GM23338 (cell line): ENCODE measurements around the gene JARID2. TPM values are rescaled to one million over a fixed set of nuclear protein-coding genes. Genes with fewer than 3 reads are reported as not detected.

Experiments used
- ATAC-seq: fragments of 200-7000 bp; cut with Tn5 transposase; 3 replicates; pipeline ENCODE4 v1.9.1; 2020
- DNase-seq: peaks from one replicate; pipeline ENCODE4 v3.0.0-alpha.2; 2015; ENCODE audit warnings: low spot score
- H2AFZ ChIP-seq: fragments of 200-600 bp; sonication (generic); 2 replicates; pipeline ENCODE4 v1.8.0; 2016; ENCODE audit warnings: antibody characterized with exemption, mild to moderate bottlenecking, moderate library complexity
- H3F3A ChIP-seq: fragments of 200-600 bp; sonication (generic); replicated peaks from 2 replicates; pipeline ENCODE4 v1.8.0; 2017; ENCODE audit warnings: antibody characterized with exemption, mixed run types, low read depth
- H3K27ac ChIP-seq: fragments of 200-600 bp; sonication (generic); 2 replicates; pipeline ENCODE4 v1.6.1; 2016; ENCODE audit warnings: low read depth
- H3K27me3 ChIP-seq: fragments of 200-600 bp; sonication (generic); 2 replicates; pipeline ENCODE4 v1.8.0; 2016; ENCODE audit warnings: mild to moderate bottlenecking, mixed run types, moderate library complexity; ENCODE audit not compliant: insufficient read depth
- H3K36me3 ChIP-seq: fragments of 200-600 bp; sonication (generic); 2 replicates; pipeline ENCODE4 v1.8.0; 2016; ENCODE audit warnings: mild to moderate bottlenecking; ENCODE audit not compliant: insufficient read depth
- H3K4me1 ChIP-seq: fragments of 200-600 bp; sonication (generic); 2 replicates; pipeline ENCODE4 v1.8.0; 2016; ENCODE audit warnings: mild to moderate bottlenecking, moderate library complexity; ENCODE audit not compliant: insufficient read depth
- H3K4me2 ChIP-seq: fragments of 200-600 bp; sonication (generic); 2 replicates; pipeline ENCODE4 v1.7.1; 2017; ENCODE audit warnings: mixed run types
- H3K4me3 ChIP-seq: fragments of 200-600 bp; sonication (generic); 2 replicates; pipeline ENCODE4 v1.6.1; 2016; ENCODE audit warnings: mixed run types
- H3K79me2 ChIP-seq: fragments of 200-600 bp; sonication (generic); replicated peaks from 2 replicates; pipeline ENCODE4 v1.8.0; 2017; ENCODE audit warnings: mild to moderate bottlenecking; ENCODE audit not compliant: insufficient read depth
- H3K9me2 ChIP-seq: fragments of 200-600 bp; sonication (generic); 2 replicates; pipeline ENCODE4 v1.8.0; 2017; ENCODE audit not compliant: insufficient read depth
- H4K20me1 ChIP-seq: fragments of 200-600 bp; sonication (generic); replicated peaks from 2 replicates; pipeline ENCODE4 v1.8.0; 2017; ENCODE audit warnings: mild to moderate bottlenecking; ENCODE audit not compliant: insufficient read depth
- H3K27ac Mint-ChIP-seq: 2 replicates; pipeline ENCODE4 v1.8.0; 2020; ENCODE audit warnings: inconsistent platforms, mild to moderate bottlenecking, moderate library complexity, mixed read lengths
- H3K27me3 Mint-ChIP-seq: 3 replicates; pipeline ENCODE4 v1.8.0; 2022; ENCODE audit warnings: low read depth, mild to moderate bottlenecking, moderate library complexity, mixed read lengths, inconsistent platforms; ENCODE audit not compliant: insufficient read depth, poor library complexity
- H3K36me3 Mint-ChIP-seq: 3 replicates; pipeline ENCODE4 v1.8.0; 2021; ENCODE audit warnings: low read depth, mild to moderate bottlenecking, inconsistent platforms, moderate library complexity, mixed read lengths
- H3K4me1 Mint-ChIP-seq: 3 replicates; pipeline ENCODE4 v1.8.0; 2020; ENCODE audit warnings: mild to moderate bottlenecking, inconsistent platforms, mixed read lengths
- H3K4me3 Mint-ChIP-seq: 3 replicates; pipeline ENCODE4 v1.8.0; 2021; ENCODE audit warnings: moderate library complexity, mild to moderate bottlenecking, inconsistent platforms, mixed read lengths
- H3K9me3 Mint-ChIP-seq: 3 replicates; pipeline ENCODE4 v1.8.0; 2020; ENCODE audit warnings: moderate library complexity, mild to moderate bottlenecking, inconsistent platforms, mixed read lengths
- POLR2AphosphoS5 ChIP-seq: IDR thresholded peaks from 2 replicates; pipeline ENCODE4 v1.6.1; 2016; ENCODE audit warnings: antibody characterized with exemption, low read depth
- ZNF114 ChIP-seq: fragments of 250-450 bp; sonication (Bioruptor Pico); IDR thresholded peaks from 2 replicates; pipeline ENCODE4 v1.5.0; 2020; ENCODE audit warnings: mild to moderate bottlenecking, moderate library complexity
- polyA plus RNA-seq: library from polyadenylated mRNA; unstranded; fragments of >200 nt; fragmentation: Nextera tagmentation; extraction: Ambion mirVana; gene quantifications from 2 replicates; pipeline ENCODE4 v1.2.1, GENCODE V29; 2016
- total RNA-seq: library from RNA; depleted of rRNA; stranded (reverse); fragments of >200 nt; shearing (Covaris generic); gene quantifications from 2 replicates; pipeline ENCODE4 v1.2.3, GENCODE V29; 2014
- TF ChIP-seq, protein P1 (sequence below): fragments of 250-450 bp; sonication (Bioruptor Pico); IDR thresholded peaks from 2 replicates; pipeline ENCODE4 v1.5.0; 2020; ENCODE audit warnings: mild to moderate bottlenecking, moderate library complexity
- TF ChIP-seq, protein P2 (sequence below): IDR thresholded peaks from one replicate; pipeline ENCODE4 v1.6.1; 2018; ENCODE audit warnings: antibody characterized with exemption; ENCODE audit not compliant: unreplicated experiment

Gene JARID2
- total and polyA plus RNA-seq, 2 experiments from 2014 or later = 92.8 to 196 TPM

DNA sequence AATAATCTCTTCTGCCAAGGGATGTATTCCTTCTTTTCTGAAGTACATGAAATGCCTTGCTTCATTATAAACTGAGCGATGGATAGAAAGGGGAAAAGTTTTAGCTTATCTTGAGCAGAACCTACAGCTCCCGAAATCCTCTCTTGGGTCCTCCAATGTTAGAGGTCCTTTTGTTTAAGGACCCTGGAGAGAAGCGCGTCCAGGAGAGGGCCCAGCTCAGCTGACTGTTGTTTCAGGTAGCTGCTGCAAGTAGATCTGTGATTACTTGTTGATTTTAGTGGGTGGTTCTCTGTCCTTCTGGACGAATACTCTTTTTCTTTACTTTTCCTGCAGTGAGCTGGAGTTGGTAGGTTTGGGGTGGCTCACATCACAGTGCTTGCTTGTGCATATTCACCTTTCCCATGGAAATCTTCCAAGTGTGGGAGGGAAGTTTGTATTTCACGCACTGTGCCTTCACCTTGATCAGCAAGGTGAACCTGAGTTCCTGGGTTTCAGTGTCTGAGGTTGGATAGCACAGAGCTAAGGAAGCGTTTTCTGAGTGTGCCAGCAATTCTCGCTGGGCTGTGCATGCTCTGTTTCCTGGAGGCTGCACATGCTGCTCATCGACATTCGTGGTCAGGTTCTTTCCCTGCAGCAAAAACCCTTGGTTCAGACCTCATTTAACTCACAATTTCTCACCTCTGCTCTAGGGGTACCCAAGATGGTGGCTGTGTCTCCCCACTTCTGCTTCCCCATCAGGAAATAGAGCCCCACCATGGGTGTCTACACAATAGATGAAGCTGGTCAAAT lies 176.3 kb downstream of the JARID2 start (continued):
- TF ChIP-seq, protein P1, sequence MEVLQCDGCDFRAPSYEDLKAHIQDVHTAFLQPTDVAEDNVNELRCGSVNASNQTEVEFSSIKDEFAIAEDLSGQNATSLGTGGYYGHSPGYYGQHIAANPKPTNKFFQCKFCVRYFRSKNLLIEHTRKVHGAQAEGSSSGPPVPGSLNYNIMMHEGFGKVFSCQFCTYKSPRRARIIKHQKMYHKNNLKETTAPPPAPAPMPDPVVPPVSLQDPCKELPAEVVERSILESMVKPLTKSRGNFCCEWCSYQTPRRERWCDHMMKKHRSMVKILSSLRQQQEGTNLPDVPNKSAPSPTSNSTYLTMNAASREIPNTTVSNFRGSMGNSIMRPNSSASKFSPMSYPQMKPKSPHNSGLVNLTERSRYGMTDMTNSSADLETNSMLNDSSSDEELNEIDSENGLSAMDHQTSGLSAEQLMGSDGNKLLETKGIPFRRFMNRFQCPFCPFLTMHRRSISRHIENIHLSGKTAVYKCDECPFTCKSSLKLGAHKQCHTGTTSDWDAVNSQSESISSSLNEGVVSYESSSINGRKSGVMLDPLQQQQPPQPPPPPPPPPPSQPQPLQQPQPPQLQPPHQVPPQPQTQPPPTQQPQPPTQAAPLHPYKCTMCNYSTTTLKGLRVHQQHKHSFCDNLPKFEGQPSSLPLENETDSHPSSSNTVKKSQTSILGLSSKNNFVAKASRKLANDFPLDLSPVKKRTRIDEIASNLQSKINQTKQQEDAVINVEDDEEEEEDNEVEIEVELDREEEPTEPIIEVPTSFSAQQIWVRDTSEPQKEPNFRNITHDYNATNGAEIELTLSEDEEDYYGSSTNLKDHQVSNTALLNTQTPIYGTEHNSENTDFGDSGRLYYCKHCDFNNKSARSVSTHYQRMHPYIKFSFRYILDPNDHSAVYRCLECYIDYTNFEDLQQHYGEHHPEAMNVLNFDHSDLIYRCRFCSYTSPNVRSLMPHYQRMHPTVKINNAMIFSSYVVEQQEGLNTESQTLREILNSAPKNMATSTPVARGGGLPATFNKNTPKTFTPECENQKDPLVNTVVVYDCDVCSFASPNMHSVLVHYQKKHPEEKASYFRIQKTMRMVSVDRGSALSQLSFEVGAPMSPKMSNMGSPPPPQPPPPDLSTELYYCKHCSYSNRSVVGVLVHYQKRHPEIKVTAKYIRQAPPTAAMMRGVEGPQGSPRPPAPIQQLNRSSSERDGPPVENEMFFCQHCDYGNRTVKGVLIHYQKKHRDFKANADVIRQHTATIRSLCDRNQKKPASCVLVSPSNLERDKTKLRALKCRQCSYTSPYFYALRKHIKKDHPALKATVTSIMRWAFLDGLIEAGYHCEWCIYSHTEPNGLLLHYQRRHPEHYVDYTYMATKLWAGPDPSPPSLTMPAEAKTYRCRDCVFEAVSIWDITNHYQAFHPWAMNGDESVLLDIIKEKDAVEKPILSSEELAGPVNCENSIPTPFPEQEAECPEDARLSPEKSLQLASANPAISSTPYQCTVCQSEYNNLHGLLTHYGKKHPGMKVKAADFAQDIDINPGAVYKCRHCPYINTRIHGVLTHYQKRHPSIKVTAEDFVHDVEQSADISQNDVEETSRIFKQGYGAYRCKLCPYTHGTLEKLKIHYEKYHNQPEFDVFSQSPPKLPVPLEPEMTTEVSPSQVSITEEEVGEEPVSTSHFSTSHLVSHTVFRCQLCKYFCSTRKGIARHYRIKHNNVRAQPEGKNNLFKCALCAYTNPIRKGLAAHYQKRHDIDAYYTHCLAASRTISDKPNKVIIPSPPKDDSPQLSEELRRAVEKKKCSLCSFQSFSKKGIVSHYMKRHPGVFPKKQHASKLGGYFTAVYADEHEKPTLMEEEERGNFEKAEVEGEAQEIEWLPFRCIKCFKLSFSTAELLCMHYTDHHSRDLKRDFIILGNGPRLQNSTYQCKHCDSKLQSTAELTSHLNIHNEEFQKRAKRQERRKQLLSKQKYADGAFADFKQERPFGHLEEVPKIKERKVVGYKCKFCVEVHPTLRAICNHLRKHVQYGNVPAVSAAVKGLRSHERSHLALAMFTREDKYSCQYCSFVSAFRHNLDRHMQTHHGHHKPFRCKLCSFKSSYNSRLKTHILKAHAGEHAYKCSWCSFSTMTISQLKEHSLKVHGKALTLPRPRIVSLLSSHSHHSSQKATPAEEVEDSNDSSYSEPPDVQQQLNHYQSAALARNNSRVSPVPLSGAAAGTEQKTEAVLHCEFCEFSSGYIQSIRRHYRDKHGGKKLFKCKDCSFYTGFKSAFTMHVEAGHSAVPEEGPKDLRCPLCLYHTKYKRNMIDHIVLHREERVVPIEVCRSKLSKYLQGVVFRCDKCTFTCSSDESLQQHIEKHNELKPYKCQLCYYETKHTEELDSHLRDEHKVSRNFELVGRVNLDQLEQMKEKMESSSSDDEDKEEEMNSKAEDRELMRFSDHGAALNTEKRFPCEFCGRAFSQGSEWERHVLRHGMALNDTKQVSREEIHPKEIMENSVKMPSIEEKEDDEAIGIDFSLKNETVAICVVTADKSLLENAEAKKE (CRISPR knock-in tag) = no peak
- no peak for TF ChIP-seq ZNF114 (CRISPR knock-in tag)

DNA sequence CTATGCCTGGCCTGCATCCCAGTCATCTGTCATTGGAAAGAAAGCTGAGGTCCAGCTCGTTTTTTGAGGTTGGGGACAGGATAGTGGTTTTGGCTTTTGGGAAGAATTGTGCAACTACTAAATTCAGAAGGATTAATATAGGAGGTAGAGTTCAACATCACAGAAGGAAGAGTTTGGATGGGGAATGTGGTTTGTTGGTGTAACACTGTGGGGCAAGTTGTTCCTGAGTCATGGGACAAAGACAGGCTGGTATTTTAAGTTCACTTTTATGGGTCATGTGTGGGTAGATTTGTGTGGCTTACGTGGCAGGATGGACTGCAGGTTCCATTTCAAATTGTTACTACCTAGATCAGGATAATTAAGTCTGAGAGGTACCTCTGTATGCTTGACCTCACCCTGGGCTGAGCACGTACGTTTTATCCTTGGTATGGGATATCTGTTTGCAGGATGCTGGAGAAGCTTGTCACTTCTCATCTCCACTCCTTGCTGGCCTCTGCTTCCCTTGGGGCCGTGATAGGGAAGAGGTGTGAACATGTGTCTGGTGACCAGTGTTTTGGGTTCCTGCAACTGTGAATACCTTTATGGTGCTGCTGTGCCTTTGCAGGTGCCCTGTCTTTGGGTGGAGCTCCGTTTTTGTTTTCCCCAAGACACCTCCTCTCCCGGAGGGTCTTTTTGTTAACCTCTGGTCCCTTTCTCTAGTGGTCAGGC lies 177.6 kb downstream of the JARID2 start:
- Histone ChIP-seq H4K20me1 (peaks cover 99% of the 10 kb centered on the region), H3K4me3 (no peak overlapping the region), H3K4me1 (peaks cover 91% of the 10 kb centered on the region), H3K27me3 (no peaks in the 10 kb centered on the region), H3F3A (0 out of 2 replicates have a peak, but pooled peaks cover 4% of the 10 kb centered on the region), H3K27ac (no peak overlapping the region), H3K4me2 (0 out of 2 replicates have a peak overlapping the region, but pooled peaks have one; percentile 18), H3K79me2 (peaks cover 100% of the 10 kb centered on the region), H2AFZ (no peak overlapping the region), H3K9me2 (no peaks in the 10 kb centered on the region), H3K36me3 (no peaks in the 10 kb centered on the region)
- Mint-ChIP-seq H3K4me1 (peaks cover 88% of the 10 kb centered on the region), H3K4me3 (no peak overlapping the region), H3K36me3 (peaks cover 37% of the 10 kb centered on the region), H3K27me3 (peaks cover 45% of the 10 kb centered on the region), H3K27ac (no peak overlapping the region), H3K9me3 (no peaks in the 10 kb centered on the region; the same call in 2 of the 3 replicates)
- ATAC-seq (no peak), DNase-seq (no peak)
- TF ChIP-seq POLR2AphosphoS5 = peak; percentile 25; the same call in 1 of the 2 replicates
- TF ChIP-seq, protein P2, sequence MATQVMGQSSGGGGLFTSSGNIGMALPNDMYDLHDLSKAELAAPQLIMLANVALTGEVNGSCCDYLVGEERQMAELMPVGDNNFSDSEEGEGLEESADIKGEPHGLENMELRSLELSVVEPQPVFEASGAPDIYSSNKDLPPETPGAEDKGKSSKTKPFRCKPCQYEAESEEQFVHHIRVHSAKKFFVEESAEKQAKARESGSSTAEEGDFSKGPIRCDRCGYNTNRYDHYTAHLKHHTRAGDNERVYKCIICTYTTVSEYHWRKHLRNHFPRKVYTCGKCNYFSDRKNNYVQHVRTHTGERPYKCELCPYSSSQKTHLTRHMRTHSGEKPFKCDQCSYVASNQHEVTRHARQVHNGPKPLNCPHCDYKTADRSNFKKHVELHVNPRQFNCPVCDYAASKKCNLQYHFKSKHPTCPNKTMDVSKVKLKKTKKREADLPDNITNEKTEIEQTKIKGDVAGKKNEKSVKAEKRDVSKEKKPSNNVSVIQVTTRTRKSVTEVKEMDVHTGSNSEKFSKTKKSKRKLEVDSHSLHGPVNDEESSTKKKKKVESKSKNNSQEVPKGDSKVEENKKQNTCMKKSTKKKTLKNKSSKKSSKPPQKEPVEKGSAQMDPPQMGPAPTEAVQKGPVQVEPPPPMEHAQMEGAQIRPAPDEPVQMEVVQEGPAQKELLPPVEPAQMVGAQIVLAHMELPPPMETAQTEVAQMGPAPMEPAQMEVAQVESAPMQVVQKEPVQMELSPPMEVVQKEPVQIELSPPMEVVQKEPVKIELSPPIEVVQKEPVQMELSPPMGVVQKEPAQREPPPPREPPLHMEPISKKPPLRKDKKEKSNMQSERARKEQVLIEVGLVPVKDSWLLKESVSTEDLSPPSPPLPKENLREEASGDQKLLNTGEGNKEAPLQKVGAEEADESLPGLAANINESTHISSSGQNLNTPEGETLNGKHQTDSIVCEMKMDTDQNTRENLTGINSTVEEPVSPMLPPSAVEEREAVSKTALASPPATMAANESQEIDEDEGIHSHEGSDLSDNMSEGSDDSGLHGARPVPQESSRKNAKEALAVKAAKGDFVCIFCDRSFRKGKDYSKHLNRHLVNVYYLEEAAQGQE = no peak
